Stimulated activated naive CD4-positive, alpha-beta T cell (primary cell): ENCODE results near the gene PRRX1.

Experiments
- DNase-seq, 6 experiments: peaks; one replicate each; lab custom pipeline; 2025; lab: John Stamatoyannopoulos, UW

The PRRX1 gene

GRCh38 chr1:170770254-170770653 is 106.3 kb downstream of the PRRX1 start:
- no peak for DNase-seq

GRCh38 chr1:170776252-170776651 is 112.3 kb downstream of the PRRX1 start:
- no peak for DNase-seq

GRCh38 chr1:170776777-170777176 is 112.8 kb downstream of the PRRX1 start:
- no peak for DNase-seq
